Putamen (tissue), 1 donor: ENCODE data around the gene KIF16B.

Source experiments
- DNase-seq: peaks from one replicate; pipeline ENCODE4 v3.0.0-alpha.2; 2016; ENCODE audit warnings: low spot score

Gene KIF16B

DNA sequence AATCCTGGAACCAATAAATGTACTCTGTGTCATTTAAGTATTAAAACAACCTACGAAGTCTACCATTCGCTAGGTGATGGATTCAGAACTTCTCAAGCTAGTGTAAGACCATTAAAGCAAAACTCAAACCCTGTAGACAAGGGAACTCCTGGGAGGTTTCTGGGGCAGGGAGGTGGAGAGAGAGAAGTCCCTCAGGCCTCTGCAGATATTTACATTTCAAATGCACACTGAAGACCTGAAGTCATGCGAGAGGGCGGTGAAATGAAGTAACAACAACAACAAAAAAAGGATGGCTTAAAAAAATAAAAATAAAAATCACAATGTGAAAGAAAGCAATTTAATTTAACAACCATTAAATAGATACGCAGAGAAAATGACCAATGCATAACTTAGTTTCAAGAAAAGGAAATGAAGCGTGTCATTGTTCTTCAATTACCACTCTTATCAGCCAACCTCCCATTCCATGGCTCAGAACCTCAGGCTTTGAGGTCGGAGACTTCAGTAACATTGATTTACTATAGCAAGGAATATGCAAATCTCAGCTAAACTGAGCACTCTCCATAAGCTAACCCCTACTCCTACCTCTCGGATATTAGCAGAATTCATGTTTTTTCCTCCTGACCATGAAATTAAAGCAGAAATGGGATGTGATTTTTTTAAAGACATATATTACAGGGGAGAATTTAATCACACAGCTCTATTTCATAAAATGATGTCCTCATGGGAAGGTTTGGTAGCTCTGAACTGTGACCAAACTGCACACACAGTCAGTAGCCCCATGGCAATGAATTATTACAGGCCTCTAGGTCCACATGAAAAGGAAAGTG is 140.6 kb downstream of the KIF16B start:
- DNase-seq = no peak

DNA sequence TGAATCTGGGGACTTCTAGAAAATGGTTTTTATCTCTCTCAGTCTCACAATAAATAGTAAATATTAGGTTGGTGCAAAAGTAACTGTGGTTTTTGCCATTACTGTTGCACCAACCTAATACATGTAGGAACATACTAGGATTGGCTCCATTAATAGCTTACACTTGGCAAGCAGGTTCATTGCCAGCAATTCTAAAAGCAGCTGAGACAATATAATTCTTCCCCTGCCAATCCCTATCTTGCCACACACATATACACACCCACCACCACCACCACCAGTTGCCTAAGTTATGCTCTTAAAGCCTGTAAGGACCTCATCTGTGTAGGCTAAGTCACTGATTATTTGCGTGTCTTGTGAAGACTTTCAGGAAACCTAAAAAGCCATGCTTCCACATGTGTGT is 145.1 kb downstream of the KIF16B start:
- DNase-seq = no peak

DNA sequence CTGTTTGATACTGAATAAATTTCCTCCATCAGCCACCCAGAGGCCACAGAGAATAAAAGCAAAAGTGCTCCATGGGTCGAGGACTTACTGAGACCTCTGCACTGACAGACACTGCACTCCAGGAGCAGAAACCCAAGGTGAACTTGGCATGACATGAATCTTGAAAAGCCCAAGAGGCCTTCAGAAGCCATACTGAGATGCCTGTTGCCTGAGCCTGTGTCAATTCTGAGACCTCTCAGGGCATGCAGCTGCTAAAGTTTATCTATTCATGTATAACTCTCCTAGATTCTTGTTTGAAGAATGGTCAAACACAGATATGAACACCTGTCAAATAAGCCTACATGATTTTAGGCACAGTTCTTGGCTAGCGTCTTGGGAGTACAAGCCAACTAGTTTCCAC is 145.7 kb downstream of the KIF16B start:
- DNase-seq = no peak

DNA sequence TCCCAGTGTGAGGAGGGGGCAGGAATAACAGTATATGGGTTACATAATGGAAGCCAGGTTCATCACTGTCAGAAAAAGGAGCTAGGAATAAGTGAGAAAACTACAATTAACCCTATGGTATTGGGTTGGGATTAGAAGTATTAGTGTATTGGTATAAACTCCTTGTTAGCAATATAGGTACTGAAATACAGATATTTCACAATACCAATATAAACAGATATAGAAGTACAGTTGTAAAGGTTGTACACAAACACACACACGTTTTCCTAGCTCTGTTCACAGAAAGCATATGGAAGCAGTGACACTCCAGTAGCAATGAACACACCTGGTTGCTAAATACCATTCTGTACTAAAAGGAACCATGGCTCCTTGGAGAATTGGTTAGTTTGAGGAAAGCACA is 148.5 kb downstream of the KIF16B start:
- DNase-seq = no peak

DNA sequence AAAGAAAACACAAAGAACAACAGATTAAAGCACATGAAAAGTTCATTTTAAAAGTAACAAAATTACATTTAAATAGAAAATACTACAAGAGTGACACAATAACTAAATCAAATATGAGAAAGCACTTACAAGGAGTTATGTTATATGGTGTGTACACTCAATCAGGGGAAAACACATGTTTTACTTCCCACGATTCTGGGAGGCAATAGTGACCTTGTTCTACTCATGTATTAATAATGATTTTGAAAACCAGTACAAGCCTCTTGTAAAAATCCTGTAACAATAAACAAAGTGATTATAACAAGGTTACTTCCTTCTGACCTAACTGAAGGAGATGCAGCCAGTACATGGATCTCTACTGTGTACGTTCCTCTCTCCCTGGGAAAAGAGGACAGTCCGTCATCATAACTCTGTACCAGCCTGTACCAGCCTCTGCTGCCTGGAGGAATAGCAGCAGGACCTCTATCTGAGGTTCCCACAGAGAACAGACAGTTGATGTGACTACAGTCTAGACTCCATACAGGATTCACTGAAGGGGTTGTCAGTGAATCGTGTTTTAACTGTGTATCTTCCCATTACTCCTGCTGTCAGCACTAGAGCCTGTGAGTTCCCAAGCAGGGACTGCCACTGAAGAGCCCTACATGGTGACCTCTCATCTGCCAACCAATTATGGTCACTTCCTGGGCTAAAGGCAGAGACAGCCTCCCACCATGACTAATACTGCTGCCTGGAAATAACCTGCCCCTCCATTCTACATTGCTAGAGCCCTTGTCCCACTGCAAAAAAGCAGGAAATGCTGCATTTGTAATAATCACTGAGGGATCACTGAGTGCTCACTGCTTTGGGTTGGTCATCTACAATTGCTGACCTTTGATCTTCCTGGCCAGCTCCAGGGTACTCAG is 149.7 kb downstream of the KIF16B start:
- DNase-seq = no peak

DNA sequence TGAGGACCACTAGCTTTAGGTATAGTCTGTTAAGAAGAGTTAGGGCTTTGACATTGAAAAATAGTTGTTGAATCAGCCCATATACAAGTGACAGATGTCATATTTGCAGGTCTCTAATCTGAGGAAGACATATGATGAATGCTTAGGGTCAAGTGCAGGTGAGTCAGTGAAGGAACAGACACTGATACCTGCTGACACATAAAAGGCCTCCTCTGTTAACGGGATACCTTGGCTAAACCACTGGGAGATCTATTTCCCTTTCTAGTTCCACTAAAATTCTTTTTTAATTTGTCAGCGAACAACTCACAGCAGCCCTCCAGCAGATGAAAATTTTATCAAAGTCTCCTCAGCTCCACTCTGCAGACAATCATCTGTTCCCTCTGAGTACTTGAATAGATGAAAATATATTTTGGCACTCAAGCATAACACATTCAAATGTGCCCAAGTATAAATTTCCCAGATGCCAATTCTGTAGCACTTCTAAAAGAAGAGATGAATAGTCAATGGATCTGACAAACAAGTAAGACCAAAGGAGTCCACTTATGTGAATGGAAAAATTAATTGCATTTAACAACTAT is 154.0 kb downstream of the KIF16B start:
- DNase-seq = no peak

DNA sequence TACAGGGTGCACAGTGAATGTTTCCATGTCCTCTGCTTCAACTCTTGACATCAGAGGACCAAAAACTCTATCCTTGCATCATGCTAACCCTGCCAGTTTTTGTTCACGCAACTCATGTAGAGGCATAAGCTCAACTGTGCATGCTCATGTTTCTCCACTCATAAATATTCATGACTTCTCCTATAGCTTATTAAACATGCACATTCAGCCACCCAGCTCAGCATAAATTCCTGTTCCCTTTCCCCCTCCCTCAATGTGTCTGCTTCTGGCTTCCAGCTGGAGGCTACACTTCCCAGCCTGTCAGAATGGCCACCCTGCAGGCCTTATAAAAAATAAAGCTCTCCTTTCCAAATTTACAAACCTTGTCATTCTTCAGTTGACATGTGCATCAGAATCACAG is 154.6 kb downstream of the KIF16B start:
- DNase-seq = no peak

DNA sequence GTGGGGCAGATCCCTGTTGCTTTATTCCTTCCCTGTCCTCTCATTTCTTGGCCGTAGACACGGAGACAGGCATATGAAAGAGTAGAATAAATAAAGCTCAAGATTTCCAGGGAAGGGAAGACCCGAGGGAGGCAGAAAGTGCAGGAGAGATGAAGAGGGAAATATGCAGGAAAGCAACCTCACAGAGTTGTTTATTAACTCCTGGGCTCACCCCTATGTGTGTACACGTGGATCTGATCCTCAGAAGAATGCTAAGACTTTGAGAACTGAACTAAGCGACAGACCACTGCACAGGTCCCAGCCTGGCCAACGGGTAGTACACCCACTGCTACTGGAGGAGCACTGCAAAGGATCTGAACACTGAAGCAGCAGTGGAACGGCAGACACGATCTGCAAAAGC is 156.2 kb downstream of the KIF16B start:
- DNase-seq = no peak

DNA sequence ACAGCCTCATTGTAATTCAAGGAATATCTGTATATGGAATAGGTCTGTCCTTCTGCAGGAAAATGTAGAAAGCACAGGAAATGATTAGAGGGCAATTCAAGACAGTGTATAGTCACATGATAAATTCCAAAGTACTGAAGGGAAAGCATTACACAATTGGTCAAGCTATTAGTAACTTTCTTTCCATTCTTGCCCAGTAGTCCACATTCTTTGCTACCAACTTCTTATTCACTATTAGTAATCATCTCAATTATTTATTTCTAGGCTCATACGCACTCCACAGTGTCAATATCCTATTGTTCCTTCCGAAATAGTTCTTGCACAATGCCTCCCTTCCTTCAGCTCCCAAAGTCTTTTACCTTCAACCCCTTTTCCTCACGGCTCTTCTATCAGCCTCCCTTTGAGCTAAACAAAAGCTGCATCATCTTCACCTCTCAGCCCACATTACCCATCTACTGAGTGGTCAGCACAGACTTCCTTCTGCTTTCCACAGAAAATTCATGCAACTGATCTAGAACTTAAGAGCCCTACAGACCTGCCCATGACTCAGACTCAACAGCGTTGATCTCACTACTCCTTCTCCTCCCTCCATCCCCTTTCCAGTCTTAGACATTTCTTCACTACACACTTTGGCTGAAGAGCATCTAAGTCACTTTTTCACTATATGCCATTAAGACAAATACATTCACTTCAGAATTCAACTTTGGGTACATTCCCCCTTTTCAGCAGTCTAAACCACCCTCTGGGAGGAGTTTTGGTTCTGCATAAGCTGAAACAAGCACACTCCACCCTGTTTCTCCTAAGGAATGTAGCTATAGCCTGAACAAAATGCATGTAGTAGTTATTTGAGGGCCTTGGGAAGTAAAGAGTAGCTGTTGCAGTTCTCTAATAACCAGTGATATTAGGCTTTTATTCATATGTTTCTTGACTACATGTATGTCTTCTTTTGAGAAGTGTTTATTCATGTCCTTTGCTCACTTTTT is 157.9 kb downstream of the KIF16B start:
- no peak for DNase-seq

DNA sequence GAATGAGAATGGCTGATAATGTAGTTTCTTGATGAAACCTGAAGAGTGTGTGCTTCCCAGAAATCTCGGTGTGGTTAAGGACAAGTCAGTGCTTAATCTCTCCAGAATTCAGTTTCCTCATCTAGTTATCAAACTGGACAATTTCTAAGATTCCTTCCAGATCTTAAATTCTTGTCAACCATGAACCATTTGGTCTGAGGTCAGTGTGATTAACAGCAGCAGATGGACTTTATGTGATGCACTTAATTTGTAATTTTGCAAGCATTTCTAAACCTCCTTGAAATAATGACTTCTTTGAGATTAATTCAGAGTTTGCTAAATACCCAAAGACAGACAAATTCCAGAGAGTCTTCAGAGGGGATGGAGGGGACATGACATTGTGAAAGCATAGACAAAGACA is 160.3 kb downstream of the KIF16B start:
- DNase-seq = no peak

DNA sequence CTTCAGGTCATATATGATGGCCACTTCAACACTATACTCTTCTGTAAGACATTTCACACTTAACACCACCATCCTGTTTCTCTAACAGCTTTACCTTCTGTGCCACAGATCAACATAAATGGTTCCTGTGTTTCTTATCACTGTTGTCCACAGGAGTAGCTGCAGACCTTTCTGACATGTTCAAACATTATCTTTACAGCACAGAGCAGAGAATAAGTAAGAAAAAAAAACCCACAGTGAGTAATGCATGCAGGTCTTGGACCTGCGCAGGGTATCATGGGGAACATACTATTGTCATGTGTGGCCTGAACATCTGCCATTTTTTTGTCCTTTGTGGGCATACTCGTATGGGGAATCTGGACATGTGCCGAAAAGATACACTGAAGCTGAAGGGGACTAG is 161.9 kb downstream of the KIF16B start:
- no peak for DNase-seq

DNA sequence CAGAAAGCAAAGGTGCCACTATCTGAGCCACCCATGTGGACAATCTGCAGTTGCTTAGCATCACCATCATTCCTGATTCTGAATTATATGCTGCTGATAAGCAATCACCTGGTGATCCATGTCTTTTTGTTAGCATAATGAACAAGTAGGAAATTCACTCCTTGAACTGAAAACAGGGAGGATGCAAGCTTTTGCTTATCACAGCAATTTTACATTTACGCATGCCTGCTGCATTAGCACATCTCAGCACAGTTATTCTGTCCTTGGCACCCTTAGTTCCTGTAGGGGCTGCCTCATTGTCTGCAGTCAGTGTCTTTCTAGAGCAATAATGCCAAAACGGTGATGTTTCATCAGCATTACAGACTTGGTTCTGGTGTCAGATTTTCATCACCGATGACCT is 162.6 kb downstream of the KIF16B start:
- DNase-seq = no peak

DNA sequence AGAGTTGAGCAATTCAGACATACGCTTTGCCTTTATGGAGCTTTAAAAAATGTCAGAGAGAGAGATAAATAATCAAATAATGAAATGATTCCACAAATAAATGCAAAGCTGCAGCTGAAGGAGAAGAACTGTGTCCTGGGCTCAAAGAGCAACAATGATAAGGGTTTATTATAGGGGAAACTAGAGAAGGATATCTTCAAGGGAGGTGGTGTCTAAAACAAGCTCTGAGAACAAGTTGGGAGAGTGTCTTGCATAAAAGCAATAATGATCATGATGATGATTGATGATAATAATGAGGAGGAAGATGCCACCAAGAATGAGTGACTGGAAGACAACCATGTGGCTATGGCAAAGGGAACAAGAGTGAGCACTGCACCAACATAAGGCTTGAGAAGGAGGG is 164.3 kb downstream of the KIF16B start:
- DNase-seq = no peak

DNA sequence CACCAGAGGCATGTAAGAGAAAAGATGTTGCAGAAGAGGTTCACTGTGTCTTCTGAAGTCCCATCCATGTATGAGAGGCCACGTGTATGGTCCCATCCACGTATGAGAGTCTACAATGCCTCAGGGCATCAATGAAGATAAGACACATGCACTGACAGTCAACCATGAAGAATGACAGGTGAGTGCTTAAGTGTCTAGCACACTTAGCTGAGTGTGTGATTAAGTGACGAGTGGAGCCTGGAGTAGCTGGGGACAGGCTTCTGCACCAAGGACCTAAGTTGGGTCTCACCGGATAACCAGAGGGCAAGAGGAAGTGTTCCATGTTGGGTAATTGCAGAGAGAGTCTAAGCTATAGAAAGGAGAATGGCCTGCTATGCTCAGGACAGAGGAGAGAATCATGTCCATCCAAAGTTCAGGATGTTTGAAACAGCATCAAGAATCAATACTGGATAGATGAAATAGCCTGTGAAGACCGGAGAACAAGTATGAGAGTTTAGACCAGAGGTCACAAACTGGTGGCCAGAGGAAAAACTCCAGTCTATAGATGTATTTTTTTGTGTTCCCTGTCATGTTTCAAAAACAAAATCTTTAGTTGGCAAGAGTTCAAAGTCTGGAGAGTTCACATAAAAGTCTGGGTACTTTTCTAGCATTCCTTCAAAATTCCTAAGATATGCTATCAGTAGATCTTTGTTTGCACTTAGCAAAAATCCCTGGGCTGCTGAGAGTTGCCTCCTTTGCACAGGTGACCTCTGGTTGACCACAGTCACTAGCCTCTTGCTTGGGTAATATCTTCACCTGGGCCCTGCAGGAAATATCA is 165.8 kb downstream of the KIF16B start:
- no peak for DNase-seq

DNA sequence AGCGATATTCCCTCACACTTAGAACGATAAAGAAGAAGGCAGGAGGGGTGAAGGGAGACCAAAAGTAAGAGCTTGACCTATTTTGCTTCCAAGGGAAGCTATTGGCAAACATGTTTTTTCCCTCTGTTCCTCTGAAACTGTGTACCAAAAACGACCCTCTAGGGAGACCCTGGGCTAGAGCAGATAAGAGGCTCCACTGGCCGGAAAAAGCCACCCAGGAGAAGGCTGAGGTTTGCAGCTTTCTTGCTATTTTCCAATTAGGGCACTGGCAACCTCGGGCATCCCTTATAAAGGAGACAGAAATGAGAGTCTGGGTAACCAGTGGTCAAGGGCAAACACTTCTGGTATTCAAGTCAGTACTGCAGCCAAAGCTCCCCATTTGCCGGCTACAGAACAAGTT is 168.0 kb downstream of the KIF16B start:
- DNase-seq = no peak

DNA sequence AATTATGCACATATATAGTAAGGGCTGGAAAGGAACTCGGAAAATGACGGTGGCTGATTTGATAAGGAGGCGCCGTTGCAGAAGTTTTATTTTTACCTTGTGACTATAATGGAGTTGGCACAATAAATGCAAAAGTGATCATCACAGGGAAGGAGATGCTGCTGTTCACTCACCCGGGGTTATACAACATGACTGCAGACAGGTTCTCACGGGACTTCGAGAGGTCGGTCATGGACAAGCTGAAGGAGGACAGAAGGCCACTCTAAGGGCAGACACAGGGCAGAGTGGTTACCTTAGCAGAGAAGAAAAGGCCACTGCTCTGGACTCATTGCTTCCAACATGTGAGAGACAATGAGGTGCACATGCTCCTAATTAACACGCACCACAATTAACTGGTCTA is 168.6 kb downstream of the KIF16B start:
- DNase-seq = no peak

DNA sequence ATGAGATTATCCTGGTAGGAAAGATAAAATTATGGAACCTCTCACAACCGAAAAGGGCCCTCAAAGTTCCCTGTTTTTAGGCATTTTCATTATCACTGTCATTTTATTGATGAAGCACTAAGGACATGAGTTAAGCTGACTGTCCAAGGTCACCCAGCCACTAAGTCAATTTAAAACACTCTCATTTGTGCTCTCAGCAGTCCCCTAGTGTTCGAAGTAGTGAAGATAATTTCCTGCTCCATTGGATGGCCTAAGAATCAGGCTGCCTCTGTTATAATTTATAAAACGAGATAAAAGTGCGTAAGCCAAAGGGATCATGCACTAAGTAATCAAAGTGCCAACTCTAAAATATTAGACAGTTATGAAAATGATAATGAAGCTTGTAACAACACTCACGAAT is 169.1 kb downstream of the KIF16B start:
- DNase-seq = no peak

DNA sequence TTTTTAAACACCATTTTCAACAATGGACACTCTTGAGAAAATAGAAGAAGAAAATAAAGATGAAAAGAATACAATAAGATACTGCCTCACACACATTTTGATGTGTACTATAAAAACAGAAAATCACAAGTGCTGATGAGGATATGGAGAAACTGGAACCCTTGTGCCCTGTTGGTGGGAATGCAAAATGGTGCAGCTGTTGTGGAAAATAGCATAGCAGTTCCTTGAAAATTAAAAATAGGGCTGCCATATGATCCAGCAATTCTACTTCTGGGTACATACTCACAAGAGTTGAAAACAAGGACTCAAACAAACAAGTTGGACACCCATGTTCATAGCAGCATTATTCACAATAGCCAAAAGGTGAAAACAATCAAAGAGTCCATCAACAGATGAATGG is 173.0 kb downstream of the KIF16B start:
- DNase-seq = no peak

DNA sequence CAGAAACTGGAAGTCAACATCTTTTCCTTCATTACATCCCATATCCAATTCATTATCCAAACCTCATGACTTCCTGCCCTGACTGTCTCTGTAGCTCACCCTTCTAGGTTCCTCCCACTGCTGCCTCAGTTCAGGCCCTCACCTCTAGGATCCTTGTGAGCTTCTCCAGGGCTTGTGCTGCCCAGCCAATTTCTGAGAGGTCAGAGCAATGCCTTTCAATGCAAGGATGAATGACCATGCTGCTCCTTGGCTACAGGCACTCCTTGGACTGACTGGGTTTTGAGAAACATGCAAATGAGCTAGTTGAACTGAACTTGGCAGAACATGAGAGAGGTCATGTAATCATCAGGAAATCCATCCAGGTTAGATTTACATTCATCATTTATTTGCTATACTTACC is 173.4 kb downstream of the KIF16B start:
- no peak for DNase-seq

DNA sequence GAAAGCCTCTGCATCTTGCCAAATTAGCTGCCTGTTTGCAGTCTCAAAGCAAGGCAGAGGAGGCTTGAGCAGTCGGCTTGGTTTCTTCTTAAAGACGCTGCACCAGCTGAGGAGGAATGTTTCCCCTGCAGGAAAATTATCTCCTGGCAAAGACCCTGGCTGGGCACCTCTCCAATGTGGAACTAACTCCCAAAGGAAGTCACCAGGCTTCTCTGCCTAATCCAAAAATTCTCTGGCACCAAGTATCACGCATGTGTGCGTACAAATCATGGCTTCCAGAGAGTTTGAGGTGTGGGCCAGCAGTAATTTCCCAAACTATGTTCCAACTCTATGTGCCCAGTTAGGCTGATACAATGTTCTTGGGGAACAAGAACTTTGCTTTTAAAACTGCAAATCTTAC is 176.2 kb downstream of the KIF16B start:
- no peak for DNase-seq

DNA sequence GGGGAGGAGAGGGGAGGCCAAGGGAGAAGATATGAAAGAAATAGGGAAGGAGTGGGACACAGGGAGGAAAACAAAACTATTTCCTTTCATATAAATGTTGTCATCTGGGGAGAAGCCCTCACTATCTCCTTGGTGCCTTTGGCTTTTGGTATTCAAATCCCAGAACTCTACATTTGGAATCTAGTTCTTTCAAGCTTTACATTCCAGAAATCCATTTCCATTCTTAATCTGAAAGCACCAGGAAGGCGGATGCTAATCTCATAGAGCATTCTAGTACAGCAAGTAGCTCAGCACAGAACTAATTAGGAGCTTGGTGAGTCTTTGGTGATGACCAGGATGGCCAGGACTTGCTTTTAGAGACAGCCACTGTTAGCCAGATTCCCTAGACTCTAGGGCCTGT is 177.9 kb downstream of the KIF16B start:
- no peak for DNase-seq
